GM18858 (cell line): ENCODE measurements around the gene DKK2.
"Not testable (repeated sequence)": the region's sequence is repeated elsewhere in the genome, so short reads cannot be mapped to it uniquely, and the experiment has no call there.

Experiments
- ATAC-seq: cut with Tn5 transposase; IDR thresholded peaks from one replicate; pipeline ENCODE4 v1.9.1; 2021; ENCODE audit not compliant: unreplicated experiment

The DKK2 gene

DNA sequence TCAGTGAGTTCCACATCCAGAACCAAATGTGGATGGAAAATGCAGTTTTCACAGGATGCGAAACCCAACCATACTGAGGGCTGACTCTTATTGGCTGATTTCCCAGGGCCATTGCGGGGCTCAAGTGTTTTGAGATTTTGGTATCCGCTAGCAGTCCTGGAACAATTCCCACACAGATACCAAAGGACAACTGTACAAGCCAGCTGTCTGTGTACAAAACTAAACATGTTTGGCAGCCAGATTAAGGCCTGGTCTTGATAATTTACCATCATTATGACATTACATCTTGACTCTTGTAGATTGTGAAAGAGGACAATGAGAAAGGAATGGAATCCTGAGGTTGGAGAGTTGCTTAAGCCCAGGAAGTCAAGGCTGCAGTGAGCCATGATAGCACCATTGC, 121.9 kb downstream of the DKK2 start:
- ATAC-seq, result no peak

DNA sequence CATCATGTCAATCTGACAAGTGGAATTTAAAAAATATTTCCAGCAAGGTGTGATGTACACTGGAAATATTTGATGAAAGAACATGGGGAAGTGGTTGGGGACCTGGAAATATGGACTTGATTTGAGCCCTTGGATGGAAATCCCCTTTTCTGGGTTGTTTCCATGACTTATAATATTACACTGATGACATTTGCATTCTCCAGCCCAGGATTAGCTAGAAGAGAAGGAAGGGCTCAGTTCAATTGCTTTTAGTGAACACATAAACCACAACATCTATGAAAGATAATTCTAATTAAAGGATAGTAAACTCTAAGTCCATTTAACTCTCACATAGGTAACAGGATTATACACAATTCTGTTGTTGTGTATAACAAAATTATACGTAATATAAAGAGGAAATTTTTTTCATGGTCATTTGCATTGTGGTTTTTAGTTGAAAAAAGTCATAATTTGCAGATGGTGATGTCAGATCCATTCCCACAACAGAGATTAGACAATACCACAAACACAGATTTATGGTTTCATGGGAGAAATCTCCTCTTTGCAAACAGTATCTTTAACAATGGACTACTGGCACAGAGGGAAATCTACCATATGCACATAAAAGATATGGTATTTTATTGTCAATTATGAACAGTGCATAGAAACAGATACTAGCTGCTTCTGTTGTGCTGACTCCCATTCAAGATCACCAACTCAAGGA, 126.5 kb downstream of the DKK2 start:
- ATAC-seq, result no peak

DNA sequence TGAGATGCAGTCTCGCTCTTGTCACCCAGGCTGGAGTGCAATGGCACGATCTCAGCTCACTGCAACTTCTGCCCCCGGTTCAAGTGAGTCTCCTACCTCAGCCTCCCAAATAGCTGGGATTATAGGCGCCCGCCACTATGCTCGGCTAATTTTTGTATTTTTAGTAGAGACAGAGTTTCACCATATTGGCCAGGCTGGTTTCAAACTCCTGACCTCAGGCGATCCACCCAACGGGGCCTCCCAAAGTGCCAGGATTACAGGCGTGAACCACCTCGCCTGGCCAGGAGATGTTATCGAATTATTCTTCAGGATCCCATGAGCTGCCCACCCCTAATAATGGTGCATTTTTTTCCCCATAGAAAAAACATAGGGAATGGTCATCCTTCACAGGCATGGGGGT, 128.1 kb downstream of the DKK2 start:
- not testable (repeated sequence) for ATAC-seq

DNA sequence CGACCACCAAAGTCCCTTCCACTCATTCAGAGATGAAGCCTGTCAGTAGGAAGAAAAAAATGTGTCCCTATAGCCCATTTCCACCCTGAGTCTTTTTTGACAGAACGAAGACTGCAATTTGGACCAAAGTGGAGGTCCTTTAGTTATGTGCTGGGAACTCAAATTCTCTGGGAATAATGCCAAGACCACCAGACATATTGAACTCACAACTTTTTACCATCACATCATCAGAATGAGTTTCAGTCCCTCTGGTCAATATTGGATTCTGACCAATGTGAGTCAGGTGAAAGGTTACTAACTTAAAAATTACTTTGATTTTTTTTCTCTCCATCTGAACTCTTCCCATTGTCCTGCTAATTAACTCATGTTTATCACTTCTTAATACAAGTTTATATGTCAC, 128.9 kb downstream of the DKK2 start:
- ATAC-seq, result no peak

DNA sequence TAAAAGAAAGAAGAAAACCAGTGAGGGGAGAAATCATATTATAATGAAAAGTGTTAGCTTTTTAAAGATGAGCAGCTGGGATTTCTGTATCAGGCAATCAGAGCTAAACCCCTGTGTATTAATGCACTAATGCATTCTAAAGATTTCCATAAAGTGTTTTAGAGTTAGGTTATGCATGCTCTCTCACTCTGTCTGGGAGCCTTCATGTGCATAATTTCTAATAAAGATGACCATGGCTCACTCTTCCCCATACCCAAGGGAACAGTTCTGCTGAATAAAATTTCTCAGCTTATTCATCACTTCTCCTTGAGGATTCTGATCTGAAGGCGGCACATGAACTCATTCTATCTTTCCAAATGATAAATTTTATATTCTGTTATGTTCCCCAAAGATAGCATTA, 129.4 kb downstream of the DKK2 start:
- no peak for ATAC-seq

DNA sequence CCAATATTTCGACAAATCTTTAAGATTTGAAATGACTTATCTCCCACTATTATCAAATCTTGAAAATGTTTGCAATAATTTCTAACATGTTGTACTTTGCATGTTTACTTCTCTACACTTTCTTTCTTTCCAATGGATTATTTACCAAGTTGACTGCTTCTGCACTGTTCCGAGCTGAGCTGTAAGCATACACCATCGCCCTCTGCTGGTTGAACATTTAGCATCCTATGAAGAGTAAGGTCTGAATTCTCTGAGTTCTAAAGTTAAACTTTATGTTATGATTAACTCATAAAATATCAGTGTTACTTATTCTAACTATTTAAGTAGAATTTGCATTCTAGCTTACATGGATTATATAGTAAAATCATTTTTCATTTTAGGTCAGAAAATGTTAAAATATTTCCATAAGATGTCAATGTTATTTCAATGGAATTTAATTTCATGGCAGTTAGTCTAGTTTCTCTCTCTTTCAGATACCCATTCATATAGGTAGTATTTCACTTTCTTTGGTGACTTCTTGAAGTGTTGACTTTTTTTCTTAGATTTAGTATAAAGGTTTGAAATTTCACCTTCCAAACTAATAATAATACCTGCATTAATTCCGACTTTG, 137.4 kb downstream of the DKK2 start:
- peak; percentile 87 for ATAC-seq

DNA sequence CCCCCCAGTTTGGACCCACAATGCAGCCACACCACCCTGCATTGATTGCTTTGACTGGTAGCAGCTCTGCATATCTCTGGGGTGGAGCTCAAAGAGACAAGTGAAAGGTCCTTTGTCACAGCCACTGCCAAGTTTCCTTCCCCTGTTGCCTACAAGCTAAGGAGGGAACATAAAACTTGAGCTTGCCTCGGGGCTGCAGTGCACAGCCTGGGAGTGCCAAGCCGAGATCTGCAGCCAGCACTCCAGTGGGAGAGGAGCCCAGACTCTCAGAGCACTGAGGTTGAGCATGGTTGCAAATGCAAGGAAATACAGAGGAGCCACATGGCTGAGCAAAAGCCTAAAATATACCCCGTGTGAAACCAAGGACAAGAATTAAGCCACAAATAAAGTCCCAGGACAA, 142.2 kb downstream of the DKK2 start:
- no peak for ATAC-seq

DNA sequence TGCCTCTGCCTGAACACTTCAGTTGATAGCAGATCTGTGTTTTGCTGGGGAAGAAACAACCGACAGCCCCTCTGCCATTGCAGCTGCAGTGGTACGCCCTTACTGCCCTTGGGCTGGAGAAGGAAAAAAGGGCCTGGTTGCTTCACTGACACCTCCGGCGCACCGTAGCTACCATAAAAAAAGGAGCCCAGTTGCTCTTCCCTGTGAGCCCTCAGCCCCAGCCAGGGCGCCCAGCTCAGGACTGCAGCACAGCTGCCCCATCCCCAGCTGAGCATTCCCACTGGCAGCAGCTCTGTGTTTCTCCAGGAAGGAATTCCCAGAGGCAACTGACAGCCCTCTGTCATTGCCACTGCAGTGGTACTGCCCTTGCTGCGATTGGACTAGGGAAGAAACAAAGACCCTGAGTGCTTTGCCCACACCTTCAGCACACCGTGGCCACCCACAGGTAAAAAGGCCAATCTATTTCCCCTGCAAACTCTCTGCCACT, 142.7 kb downstream of the DKK2 start:
- no peak for ATAC-seq

DNA sequence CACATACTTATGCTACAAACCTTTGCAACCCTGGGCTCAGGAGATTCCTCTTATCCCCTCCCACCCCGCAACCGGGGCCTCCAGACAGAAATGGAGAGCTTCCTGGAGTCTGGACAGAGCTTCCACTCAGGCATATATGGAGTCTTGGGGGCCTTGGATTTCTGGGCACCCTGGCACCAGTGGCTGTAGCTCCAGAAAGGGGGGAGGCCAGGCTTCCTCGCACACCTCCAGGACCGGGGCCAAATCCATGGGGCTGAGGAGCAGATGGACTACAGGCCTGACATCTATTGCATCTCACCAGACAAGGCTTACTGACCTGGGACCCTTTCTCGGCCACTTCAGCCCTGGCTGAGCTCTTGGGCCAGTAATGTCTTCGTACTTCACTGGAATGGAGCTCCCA, 143.3 kb downstream of the DKK2 start:
- ATAC-seq, result no peak

DNA sequence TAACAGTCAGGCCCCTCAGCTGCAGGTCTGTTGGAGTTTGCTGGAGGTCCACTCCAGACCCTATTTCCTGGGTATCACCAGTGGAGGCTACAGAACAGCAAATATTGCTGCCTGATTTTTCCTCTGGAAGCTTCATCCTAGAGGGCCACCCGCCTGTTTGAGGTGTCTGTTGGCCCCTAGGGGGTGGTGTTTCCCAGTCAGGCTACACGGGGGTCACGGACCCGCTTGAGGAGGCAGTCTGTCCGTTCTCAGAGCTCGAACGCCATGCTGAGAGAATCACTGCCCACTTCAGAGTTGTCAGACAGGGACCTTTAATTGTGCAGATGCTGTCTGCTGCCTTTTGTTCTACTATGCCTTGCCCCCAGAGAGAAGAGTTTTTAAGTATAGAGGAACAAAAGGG, 160.8 kb downstream of the DKK2 start:
- ATAC-seq, result no peak
